ENCODE data around the gene LPA.
"Not testable (repeated sequence)": the region's sequence is repeated elsewhere in the genome, so short reads cannot be mapped to it uniquely, and the experiment has no call there.

Gene LPA

DNA sequence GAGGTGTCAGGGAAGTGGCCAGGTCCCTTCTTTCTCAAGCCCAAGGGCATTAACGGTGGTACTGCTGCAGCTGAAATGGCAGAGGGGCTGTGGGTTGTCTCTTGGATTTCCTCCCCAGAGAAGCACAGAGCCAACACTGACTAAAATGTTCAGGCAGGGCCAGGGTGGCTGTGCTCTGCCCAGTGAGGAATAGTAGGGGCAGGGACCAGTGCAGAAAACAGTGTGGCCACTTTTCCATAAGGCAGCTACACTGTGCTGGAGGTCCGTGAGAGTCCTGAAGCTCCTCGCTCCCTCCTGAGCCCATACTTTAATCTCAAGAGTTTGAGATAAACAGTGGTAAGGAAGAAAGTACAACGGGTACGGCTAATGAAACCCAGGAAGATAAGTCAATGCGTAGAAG, 4.5 kb downstream of the LPA start:
- DNase-seq = no peak

GRCh38 chr6:160634706-160635105, 29.4 kb downstream of the LPA start:
- no peak for DNase-seq

DNA sequence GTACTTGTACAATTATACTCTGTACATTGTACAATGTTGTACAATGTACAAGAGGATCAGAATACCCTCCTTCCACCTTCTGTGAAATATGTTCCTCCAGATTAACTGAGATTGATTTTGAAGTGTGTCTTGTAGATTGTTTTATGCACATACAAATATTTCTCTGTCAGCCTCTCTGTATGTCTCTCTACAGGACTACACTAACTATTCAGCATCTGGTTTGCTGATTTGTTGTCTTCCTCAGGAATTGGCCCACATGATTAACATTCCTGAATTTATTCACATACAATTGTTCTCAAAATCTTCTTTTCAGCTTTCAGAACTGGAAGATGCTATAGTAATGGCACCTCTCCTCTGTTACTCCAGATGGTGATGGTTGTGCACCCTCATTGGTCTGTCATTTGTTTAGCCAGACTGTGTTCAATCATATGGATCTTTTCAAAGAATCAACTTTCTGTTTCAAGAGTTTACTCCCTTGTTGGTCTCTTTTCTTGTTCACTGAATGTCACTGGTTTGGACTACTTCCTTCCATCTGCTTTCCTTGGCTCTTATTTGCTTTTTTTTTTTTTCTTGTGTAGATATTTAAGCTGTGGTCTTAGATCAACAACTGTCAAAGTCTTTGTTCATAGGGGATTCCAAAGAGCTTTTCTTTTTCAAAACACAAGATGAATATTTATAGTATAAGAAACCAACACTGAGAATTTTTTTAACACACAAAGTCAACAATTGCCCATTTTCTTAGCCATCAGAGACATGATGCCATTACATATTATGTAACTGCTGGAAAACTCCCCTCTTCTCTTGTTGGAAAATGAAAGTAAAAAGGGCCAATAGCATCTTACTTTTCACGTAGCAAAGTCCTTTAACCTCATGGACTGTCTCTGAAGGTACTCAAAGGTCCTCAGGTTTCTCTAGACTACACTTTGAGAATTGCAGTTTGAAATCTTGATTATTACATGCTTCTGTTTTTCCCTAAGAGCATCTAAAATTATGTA, 67.9 kb downstream of the LPA start:
- DNase-seq = no peak

DNA sequence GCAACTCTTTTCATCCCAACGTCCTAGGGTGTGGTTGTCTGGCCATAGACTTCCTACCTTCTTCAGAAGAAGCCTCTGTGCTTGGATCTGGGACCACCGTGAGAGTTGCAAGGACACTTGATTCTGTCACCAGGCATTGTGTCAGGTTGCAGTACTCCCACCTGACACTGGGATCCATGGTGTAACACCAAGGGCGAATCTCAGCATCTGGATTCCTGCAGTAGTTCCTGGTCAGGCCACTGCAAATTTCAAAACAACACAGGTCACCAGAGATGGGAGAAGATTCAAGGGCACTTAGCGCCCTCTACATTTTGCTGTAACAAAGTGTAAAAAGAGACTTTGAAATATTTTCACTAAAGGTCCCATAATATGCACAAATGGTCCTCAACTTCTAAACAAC, 68.8 kb downstream of the LPA start:
- DNase-seq = not testable (repeated sequence)

- no peak for DNase-seq
Observed at GRCh38 chr6:160586374-160586773, 77.7 kb downstream of the LPA start.

- DNase-seq = no peak
Observed at GRCh38 chr6:160583794-160584193, 80.3 kb downstream of the LPA start.

GRCh38 chr6:160581406-160581805, 82.7 kb downstream of the LPA start:
- no peak for DNase-seq

GRCh38 chr6:160578515-160578914, 85.6 kb downstream of the LPA start:
- DNase-seq = not testable (repeated sequence)

- no peak for DNase-seq
Observed at GRCh38 chr6:160573943-160574342, 90.1 kb downstream of the LPA start.

- DNase-seq = not testable (repeated sequence)
Observed at GRCh38 chr6:160571201-160571600, 92.9 kb downstream of the LPA start.

DNA sequence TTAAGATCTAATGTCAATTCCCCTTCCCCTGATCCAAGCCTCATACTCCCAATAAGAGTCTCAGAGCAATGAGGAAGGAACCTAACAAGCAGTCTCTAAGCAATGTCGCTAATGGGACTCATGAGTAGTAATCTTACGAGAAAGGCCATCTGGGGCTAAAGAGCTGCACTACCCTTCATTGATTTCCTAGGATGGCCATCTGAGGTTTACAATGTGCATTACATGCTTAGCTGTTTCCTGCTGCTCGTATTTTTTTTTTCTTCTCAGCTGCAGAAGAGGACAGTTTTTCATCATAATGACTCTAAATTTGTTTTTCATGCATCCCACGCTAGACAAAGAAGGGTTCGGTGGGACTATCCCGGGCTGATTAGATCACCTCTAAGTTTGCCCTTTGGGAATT, 119.3 kb downstream of the LPA start:
- DNase-seq = no peak

- DNase-seq = no peak
Observed at GRCh38 chr6:160535270-160535669, 128.8 kb downstream of the LPA start.

DNA sequence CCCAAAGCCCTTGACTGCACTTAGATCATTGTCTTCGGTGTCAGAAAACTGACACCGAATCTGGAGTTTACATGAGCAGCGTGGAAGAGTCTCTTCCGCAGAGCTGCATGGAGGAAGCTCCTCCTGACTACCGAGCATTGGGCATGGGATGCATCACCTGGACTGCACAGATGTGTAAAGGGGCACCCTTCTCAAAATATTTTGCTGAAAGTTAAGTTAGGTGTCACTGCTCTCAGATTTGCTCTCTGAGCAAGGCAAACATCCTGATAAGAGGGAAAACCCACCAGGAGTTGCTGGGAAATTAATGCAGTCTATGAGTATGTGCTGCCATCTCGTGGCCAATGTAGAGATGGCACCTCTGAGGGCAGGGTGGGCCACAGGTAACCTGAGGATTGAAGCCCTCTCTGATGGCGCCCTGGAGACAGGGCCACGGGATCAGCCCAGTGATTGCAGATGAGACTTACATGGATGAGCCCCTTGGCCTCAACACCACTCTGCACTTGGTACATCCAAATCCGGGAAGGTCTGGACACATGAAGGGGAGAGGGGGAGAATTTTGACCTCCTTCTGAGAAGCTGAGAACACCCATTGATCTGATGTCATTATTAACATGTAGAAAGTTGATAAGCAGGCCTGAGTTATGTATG, 129.9 kb downstream of the LPA start:
- peak; percentile 22 to 27 for DNase-seq

- no peak for DNase-seq
Observed at GRCh38 chr6:160532315-160532714, 131.8 kb downstream of the LPA start.

- DNase-seq = no peak
Observed at GRCh38 chr6:160531826-160532225, 132.2 kb downstream of the LPA start.

GRCh38 chr6:160529524-160529923, 134.6 kb downstream of the LPA start:
- not testable (repeated sequence) for DNase-seq

DNA sequence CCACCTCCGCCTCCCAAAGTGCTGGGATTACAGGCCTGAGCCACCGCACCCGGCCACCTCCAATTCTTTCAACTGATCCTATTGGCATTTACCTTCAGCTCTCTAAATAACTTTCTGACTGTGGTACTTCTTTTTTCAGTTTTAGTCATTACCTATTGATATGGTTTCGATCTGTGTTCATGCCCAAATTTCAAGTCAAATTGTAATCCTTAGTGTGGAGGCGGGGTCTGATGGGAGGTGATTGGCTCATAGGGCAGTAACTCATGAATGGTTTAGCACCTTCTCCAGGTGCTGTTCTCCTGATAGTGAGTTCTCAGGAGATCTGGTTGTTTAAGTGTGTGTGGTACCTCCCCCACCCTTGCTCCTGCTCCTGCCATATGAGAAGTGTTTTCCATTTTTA, 140.9 kb downstream of the LPA start:
- no peak for DNase-seq

DNA sequence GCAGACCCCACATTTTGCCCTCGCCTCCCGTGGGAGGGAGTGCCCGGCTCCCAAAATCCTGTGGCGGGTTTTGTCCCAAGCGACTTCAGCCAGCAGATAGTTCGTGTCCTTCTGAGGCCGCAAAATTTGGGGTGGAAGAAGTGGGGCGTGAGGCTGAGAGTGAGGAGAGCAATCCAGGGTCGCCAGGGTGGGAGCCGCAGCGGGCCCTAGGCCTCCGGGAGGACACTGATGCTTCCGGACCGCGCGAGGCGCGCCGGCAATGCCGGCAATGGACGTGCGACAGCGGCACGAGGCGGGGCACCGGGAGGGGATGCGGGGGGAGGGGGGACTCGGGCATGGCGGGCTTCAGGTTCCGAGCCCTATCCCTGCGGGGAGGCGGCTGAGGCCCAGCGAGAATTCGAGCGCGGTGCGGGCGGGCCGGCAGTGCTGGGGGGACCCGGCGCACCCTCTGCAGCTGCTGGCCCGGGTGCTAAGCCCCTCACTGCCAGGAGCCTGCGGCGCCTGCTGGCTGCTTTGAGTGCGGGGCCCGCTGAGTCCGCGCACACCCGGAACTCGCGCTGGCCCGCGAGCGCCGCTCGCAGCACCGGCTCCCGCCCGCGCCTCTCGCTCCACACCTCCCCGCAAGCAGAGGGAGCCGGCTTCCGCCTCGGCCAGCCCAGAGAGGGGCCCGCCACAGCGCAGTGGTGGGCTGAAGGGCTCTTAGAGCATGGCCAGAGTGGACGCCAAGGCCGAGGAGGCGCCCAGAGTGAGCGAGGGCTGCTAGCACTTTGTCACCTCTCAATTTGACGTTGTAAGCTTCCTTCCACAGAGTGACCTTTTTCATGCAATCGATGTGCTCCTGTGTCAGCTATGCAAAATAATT, 143.8 kb downstream of the LPA start:
- peak; percentile 33 to 66 for DNase-seq

DNA sequence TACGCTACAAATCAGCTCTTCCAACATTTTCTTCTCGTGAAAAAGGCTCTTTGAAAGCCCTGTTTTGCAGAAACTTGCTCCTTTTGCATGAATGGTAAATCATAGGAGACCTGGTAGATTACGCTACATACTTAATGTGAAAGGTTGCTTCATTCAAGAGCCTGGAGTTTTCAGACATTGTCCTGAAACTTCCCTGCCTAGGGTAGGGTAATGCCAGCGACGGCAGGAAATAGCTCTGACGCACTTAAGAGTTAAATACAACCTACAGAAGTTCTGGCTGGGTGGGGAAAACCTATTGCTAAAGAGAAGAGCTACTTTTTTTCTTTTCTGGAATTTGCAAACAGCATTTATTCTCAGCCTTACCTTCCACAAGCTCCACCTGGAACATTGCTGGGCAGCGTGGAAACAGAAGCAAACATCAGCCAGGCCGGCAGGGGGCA, 144.5 kb downstream of the LPA start:
- peak in 1 of 2 experiments; percentile 42 for DNase-seq

GRCh38 chr6:160519133-160519532, 144.9 kb downstream of the LPA start:
- no peak for DNase-seq

DNA sequence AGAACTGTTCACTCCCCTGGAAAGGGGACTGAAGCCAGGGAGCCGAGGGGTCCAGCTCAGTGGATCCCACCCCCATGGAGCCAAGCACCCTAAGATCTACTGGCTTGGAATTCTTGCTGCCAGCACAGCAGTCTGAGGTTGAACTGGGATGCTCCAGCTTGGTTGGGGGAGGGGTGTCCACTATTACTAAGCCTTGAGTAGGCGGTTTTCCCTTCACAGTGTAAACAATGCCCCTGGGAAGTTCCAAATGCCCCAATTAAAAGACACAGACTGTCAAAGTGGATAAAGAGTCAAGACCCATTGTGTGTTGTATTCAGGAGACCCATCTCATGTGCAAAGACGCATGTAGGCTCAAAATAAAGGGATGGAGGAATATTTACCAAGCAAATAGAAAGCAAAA, 150.2 kb downstream of the LPA start:
- DNase-seq = no peak

DNA sequence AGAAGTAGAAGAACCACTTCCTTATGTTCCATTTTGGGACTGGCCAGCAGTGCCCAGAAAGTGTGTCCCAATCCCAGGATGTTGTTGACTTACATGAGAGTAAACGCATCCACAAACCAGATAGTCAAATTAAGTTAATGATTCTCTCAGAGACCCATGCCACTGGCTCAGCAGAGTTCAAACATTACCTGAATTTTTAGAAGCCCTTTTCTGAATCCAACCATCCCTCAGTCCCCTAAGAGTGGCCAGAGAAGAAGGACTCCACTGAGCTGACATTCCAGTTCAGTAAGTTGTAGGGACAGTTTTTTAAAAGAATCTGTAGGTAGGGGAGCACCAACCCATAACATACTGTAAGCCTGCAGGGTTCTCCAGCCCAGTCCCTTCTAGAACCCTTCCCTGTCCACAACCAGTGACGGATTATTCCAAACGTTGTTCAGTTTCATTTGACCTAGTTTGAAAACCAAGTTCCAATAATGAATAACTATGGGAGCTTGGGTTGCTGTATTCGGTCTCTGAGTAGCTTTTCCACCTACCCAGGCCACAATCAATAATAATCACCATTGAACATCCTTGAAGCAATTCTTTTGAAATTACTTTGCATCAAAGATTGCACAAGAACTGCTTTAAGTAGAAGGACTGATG, 153.0 kb downstream of the LPA start:
- no peak for DNase-seq

DNA sequence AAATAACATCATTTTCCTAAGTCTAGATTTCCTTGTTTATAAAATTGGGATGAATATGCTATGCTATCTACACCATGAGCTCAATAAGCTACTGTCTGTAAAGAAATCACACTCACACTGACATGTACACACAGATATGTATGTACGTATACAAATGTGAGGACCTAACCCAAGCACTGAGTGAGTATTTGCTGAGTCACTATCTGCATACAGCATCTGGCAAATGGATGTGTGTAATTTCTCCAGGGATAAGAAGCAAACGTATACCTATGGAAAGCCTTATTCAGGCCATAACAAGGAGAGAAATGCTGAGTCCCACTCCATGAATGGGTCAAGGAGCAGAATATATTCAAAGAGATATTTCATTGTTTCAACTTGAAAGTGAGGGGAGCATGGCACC, 153.9 kb downstream of the LPA start:
- DNase-seq = no peak

Data from NCI-H2081 (cell line).